Left lung (tissue), 10 donors: ENCODE measurements around the gene PHF12. TPM values are rescaled to one million over a fixed set of nuclear protein-coding genes. Genes with fewer than 3 reads are reported as not detected.

Source experiments
- ATAC-seq: fragments of 200-7000 bp; cut with Tn5 transposase; one replicate; pipeline ENCODE4 v1.9.1; 2020; ENCODE audit warnings: moderate library complexity
- DNase-seq, 4 donors: peaks; one replicate each; pipeline ENCODE4 v3.0.0-alpha.2; 2013 to 2020
- H3K27ac ChIP-seq, 2 donors: fragments of 200-600 bp; sonication (generic) in 1 of 2; one replicate each; pipeline versions ENCODE4 v1.5.0 to v1.8.0; 2020 to 2021
- H3K27me3 ChIP-seq, 2 donors: fragments of 200-600 bp; sonication (generic) in 1 of 2; one replicate each; pipeline versions ENCODE4 v1.5.0 to v1.8.0; 2020 to 2021
- H3K36me3 ChIP-seq, 2 donors: fragments of 200-600 bp; sonication (generic) in 1 of 2; one replicate each; pipeline versions ENCODE4 v1.5.0 to v1.8.0; 2020 to 2021
- H3K4me1 ChIP-seq, 2 donors: fragments of 200-600 bp; one replicate each; pipeline ENCODE4 v1.8.0; 2021
- H3K4me3 ChIP-seq, 2 donors: fragments of 200-600 bp; sonication (generic) in 1 of 2; one replicate each; pipeline versions ENCODE4 v1.5.0 to v1.8.0; 2020 to 2021; ENCODE audit warnings: mild to moderate bottlenecking in 1 of 2
- H3K9me3 ChIP-seq, 2 donors: fragments of 200-600 bp; sonication (generic) in 1 of 2; one replicate each; pipeline versions ENCODE4 v1.5.0 to v1.8.0; 2020 to 2021
- intact Hi-C, 2 donors: fragments of 100-400 bp; cut with DNase I; formaldehyde crosslinking; loops; one replicate each; pipeline versions ENCODE4 v1.11.2 to v1.14.2; 2022
- polyA plus RNA-seq, 6 donors: library from polyadenylated mRNA; unstranded; fragments of 120-200 nt; gene quantifications; one replicate each; pipeline ENCODE4 v1.2.1, GENCODE V29; 2013; ENCODE audit not compliant: insufficient read length in 6 of 6
- total RNA-seq, 2 donors: library from RNA; stranded (reverse); fragmentation: NEBNext Ultra II Directional; extraction: Animal tissue kit (Norgen Biotek cat#: 25700); gene quantifications; one replicate each; pipeline ENCODE4 v1.2.1, GENCODE V29; 2021
- TF ChIP-seq, protein P1 (sequence below), 2 donors: fragments of 200-600 bp; sonication (generic) in 1 of 2; IDR thresholded peaks; one replicate each; pipeline versions ENCODE4 v1.5.0 to v1.8.0; 2021; ENCODE audit warnings: antibody characterized with exemption in 2 of 2
- donor health status: DM: no; HTN: yes; CAD: no.
- donor health status: DM: no; HTN: no; CAD: no.

PHF12 gene
- total and polyA plus RNA-seq, 8 donors, result 32.1 to 68.7 (median 56.0) TPM

DNA sequence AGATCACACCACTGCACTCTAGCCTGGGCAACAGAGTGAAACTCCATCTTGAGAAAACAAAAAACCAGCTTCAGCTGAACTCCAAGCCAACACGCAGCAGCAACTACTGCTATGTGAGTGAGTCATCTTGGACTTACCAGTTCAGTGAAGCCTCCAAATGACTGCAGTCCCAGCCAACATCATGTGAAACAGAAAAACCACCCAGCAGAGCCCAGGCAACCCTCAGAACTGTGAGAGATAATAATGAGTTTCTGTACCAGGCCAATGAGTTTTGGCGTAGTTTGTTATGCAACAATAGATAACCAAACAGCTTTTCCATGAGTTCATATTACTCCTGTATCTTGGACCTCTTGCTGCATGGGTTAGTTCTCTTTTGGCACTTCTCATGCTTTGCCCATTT lies 23.3 kb downstream of the PHF12 start:
- DNase-seq (no peak), ATAC-seq (no peak)
- TF ChIP-seq, protein P1, sequence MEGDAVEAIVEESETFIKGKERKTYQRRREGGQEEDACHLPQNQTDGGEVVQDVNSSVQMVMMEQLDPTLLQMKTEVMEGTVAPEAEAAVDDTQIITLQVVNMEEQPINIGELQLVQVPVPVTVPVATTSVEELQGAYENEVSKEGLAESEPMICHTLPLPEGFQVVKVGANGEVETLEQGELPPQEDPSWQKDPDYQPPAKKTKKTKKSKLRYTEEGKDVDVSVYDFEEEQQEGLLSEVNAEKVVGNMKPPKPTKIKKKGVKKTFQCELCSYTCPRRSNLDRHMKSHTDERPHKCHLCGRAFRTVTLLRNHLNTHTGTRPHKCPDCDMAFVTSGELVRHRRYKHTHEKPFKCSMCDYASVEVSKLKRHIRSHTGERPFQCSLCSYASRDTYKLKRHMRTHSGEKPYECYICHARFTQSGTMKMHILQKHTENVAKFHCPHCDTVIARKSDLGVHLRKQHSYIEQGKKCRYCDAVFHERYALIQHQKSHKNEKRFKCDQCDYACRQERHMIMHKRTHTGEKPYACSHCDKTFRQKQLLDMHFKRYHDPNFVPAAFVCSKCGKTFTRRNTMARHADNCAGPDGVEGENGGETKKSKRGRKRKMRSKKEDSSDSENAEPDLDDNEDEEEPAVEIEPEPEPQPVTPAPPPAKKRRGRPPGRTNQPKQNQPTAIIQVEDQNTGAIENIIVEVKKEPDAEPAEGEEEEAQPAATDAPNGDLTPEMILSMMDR (IDR thresholded peaks at IDR 0.05), result no peak
- intact Hi-C loops, result no loop called here
- H3K27ac ChIP-seq, result peak overlapping the region in 1 of 2 donors; percentile 91
- no peak overlapping the region for H3K4me3 ChIP-seq
- no peaks in the 10 kb centered on the region for H3K9me3 ChIP-seq
- H3K36me3 ChIP-seq, result peaks cover 0 to 18% of the 10 kb centered on the region in 2 donors
- peaks cover 0 to 45% of the 10 kb centered on the region in 2 donors for H3K4me1 ChIP-seq
- H3K27me3 ChIP-seq, result no peaks in the 10 kb centered on the region

DNA sequence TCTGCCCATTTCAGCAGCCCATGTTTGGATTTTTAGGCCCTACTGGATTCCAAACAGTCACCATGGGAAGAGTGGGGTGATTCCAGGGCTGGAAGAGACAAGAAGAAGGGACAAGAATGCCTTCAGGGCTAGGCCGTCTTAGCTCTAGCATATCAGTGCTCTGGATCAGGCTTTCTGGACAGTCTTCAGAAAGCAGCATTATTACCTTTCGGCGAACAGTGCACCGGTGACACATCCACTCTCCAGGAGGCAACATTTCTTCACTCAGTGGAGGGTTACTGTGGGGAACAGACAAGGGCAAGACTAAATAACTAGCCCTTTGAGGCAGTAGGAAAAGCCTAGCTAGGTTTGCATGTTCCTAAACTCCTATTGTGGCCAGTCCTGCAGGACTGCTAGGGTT lies 24.5 kb downstream of the PHF12 start:
- intact Hi-C loops, result no loop called here
- Histone ChIP-seq H3K36me3 (peaks cover 0 to 31% of the 10 kb centered on the region in 2 donors), H3K4me1 (peaks cover 0 to 45% of the 10 kb centered on the region in 2 donors), H3K4me3 (no peak overlapping the region), H3K27ac (peak overlapping the region; percentile 61 to 91), H3K27me3 (no peaks in the 10 kb centered on the region), H3K9me3 (no peaks in the 10 kb centered on the region)
- no peak for DNase-seq
- TF ChIP-seq, protein P1 (IDR thresholded peaks at IDR 0.05), result no peak
- no peak for ATAC-seq

DNA sequence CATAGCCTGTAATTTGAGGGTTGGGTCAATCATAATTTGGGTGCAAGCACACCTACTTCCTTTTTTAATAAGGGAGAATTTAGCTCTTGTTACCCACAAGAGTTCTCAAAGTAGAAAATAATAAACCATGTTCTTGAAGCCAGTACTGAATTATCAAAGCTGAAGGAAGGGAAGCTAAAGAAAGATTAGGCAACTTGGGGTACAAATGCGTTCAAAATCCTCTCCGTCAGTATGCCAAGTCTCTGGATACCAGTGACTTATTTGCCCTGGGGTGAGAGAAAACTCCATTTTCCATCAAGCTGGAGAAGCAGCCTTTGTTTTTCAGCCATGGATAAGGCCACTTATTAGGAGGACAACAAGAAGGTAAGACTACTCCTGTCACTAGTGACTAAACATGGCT lies 25.0 kb downstream of the PHF12 start:
- peaks cover 0 to 35% of the 10 kb centered on the region in 2 donors for H3K36me3 ChIP-seq
- ATAC-seq, result no peak
- no peak for DNase-seq
- TF ChIP-seq, protein P1 (IDR thresholded peaks at IDR 0.05), result no peak
- H3K9me3 ChIP-seq, result no peaks in the 10 kb centered on the region
- H3K27ac ChIP-seq, result peak overlapping the region; percentile 61 to 91
- intact Hi-C loops, result no loop called here
- H3K27me3 ChIP-seq, result no peaks in the 10 kb centered on the region
- peaks cover 0 to 45% of the 10 kb centered on the region in 2 donors for H3K4me1 ChIP-seq
- no peak overlapping the region for H3K4me3 ChIP-seq

DNA sequence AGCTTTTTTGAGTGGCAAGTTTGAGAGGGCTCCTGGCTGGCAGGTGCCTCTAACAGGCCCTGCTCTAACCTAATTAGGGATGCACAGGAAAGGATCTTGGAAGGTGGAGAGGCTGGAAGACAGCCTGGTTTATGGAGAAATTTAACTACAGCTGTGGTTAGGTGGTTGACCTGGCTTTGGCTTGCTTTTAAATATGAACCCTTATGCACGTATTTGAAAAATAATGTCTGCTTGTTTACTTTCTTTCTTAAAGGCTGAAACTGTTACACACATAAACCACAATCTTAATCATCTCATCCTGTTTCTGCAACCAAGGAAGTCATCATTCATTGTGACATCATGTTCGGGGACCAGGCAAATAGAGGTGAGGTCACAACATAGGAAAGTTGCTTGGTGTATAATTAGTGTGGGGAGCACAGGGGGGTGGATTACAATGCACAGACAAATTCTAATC lies 25.4 kb downstream of the PHF12 start:
- DNase-seq (no peak), ATAC-seq (peak; percentile 75)
- intact Hi-C loops, result no loop called here
- Histone ChIP-seq H3K4me1 (peaks cover 0 to 45% of the 10 kb centered on the region in 2 donors), H3K36me3 (peaks cover 0 to 40% of the 10 kb centered on the region in 2 donors), H3K4me3 (no peak overlapping the region), H3K27ac (peak overlapping the region; percentile 62 to 91), H3K9me3 (no peaks in the 10 kb centered on the region), H3K27me3 (no peaks in the 10 kb centered on the region)
- TF ChIP-seq, protein P1 (IDR thresholded peaks at IDR 0.05), result no peak

DNA sequence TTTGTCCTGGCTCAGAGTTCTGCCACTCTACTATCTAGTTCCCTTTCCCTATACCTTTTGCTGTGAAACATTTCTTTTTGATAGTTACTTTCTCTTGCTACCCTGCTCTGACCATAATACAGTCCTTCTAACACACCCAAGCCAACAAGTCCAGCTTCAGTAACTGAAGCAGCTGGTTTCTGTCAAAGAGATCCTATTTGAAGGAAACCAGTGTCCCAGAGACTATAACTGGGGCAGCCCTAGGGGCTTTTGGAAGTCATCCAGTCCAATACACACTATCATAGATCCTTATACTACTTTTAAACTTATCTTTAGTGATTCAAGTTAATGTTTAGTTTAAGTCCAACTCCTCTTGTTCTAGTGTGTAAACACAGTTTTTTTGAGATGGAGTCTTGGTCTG lies 31.1 kb downstream of the PHF12 start:
- Histone ChIP-seq H3K4me1 (peaks cover 0 to 13% of the 10 kb centered on the region in 2 donors), H3K27ac (peak overlapping the region in 1 of 2 donors; percentile 13), H3K4me3 (no peak overlapping the region), H3K36me3 (peaks cover 0 to 91% of the 10 kb centered on the region in 2 donors), H3K9me3 (no peaks in the 10 kb centered on the region), H3K27me3 (no peaks in the 10 kb centered on the region)
- DNase-seq, result peak in 1 of 4 donors; percentile 68
- TF ChIP-seq, protein P1 (IDR thresholded peaks at IDR 0.05), result no peak
- intact Hi-C loops, result no loop called here
- no peak for ATAC-seq
